NOMO-1 (cell line): ENCODE results near the gene NFATC3.

Experiments
- DNase-seq, 2 experiments: peaks; one replicate each; lab custom pipeline; 2025; ENCODE audit not compliant: unreplicated experiment in 2 of 2; lab: John Stamatoyannopoulos, UW

The NFATC3 gene

DNA sequence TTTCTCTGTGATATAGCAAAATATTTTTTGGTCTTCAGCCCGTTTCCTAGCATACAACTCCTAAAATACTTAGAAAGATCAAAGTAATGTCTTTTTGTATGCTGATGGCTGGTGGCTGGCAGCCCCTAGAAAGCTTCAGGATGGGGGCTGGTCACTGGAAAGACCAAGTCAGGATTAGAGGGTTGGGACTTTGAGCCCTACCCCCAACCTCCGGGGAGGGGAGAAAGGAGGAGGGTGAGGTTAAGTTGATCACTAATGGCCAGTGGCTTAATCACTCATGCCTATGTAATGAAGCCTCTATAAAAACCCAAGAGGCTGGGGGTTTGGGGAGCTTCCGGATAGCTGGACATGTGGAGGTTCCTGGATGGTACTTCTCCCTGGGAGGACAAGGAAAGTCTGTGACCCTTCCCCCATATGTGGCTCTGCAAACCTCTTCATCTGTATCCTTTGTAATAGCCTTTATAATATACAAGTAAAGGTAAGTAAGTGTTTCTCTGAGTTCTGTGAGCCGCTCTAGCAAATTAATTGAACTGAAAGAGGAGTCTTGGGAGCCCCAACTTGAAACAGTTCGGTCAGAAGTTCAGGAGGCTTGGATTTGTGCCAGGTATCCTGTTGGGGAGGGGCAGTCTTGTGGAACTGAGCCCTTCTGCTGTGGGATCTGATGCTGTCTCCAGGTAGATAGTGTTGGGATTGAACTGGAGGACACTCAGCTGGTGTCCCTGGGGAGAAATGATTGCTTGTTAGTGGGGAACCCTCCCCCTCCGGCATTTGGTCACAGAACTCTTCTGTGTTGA lies 182.6 kb downstream of the NFATC3 start:
- DNase-seq, result no peak

DNA sequence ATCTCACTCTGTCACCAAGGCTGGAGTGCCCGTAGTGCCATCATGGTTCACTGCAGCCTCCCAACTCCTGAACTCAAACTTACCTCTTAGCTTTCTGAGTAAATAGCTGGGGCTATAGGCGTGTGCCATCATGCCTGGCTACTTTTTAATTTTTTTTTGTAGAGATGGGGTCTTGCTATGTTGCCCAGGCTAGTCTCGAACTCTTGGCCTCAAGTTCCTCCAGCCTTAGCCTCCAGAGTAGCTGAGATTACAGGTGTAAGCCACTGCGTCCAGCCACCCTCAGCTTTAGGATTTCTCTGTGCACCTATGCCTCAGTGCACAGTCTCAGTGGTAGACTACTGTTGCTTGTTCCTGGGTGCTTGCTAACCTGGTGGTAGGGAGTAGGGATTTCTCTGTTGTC lies 184.6 kb downstream of the NFATC3 start:
- DNase-seq, result no peak

DNA sequence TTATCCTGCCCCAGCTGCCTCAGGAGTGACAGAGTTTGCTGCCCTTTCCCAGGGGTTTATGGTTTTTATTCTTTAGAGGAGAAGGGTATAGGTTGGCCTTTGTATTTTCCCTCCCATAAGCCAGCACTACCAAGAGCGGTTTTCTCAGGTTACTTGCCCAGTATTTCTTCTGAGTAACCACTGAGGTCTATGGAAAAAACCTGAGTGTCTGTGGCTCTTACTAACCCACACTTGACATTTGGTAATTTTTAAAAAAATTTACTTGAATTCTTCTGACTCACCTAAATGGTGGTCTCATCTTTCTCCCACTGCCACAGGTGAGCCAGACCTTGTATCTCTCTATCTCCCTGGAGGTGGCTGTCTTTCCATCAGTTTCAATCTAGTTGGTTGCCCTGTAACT lies 185.2 kb downstream of the NFATC3 start:
- no peak for DNase-seq

DNA sequence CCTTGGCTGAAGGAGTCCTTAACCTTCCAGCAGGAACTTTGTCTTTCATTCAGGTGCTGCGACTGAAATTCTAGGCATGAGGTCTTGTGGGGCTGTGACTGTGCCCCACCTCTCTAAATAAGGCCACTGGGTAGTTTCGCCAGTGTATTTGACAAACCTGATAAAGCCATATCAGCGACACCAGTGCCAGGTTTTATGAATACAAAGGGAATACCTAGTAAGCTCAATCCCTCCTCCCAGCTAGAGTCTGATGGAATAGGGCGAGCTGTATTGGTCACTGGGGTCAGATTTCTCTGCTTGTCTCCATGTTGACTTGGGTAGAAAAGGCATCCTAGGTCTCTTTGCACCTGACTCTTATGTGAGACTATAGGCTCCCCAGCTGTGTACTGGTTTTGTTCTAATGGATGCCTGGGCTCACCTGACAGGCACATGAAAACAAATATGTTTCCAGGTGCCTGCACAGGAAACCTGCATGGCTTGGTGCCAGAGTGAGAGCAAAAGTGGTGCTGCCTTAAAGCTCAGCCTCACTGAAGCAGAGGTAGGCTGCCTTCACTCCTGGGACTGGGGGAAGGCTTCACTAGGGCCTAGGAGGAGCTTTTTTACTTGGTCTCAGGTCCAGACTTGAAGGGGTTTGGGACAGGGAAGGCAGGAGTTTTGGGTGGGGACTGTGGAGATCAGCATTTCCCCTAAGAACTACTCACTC lies 187.5 kb downstream of the NFATC3 start:
- no peak for DNase-seq

DNA sequence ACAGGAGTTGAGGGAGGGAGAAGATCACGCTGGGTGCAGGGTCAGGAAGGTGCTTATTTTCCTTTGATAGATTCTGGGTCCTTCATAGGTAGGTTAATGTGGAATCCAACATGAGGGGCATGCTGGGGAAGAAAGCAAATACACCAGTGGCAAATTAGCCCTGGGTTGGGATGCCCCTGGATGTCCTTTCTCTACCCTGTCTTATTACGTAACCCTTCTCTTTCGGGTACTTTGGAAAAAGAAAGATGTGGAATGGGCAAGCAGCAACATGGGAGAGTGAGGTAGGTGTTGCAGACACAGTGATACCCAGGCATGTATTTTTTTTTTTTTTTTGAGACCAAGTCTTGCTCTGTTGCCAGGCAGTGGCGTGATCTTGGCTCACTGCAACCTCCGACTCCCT lies 188.3 kb downstream of the NFATC3 start:
- no peak for DNase-seq

DNA sequence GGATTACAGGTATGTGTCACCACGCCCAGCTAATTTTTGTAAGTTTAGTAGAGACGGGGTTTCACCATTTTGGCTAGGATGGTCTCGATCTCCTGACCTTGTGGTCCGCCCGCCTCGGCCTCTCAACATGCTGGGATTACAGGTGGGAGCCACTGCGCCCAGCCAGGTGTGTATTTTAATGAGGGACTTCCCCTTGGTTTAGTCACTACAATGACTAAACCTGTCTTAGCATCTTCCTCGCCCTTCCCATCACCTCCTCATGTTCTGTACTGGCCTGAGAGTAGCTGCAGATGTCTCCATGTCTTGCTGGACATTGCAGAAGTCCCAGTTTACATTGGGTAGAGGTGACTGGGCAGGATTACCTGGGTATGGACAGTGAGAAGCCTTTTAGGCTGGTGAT lies 188.7 kb downstream of the NFATC3 start:
- DNase-seq, result no peak

DNA sequence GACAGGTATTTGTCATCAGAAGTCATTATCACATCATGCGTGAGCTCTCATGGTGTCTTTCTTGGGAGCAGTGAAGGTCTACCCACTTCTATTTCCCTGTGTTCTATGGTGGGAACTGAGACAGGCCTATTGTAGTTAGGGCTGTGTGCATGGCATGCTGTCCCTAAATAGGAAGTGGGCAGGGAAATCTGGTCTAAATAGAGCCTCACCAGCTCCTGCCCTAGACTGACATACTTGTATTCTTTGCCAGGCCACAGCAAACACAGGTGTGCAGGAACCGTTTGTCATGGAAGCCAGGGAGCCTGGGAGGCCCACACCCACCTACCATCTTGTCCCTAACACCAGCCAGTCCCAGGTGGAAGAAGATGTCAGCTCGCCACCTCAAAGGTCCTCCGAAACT lies 189.3 kb downstream of the NFATC3 start:
- no peak for DNase-seq

DNA sequence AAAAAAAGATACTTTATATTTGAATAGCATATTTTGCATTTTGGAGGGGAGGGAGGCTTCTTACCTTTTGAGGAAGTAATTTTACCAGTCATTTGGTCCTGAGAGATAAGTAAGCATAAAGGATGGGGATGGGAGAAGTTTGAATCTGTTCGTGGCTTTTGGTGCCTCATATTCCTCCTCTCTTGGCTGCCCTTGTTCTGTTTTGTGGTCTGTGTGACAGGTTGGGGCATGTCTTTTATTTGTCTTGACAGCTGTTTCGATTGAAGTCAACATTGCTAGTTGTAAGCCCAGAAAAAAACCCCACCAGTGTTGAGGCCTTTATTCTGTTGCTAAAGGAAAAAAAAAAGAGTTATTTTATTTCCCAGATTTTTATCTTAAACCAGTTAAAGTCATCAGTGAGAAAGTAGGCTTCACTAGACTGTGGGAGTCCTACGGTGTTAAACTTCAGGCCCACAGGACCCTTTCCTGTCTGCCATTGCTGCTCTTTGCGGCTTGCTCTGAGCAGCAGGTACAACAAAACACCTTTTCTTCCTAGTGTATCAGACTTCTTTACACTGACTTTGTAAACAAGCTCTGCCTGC lies 190.5 kb downstream of the NFATC3 start:
- peak; percentile 31 to 63 for DNase-seq

DNA sequence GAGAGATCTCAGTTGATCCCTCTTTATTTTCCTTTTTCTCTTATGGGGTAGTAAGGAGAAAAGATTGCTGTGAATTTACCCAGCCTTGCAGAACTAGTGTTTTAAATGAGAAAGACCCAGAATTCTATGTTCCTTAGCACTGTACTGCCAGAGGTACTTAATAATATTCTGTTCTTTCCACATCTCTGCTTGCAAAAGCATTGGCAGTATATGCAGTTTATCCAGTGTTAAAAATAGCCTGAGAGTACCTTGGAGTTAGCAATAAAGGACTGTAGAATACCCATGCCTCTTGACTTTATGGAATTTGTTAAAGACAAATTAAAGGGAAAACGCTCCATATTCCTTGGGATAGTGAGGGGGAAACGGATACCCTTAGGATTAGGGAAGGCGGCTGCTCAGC lies 191.1 kb downstream of the NFATC3 start:
- no peak for DNase-seq
